Keratinocyte (primary cell): ENCODE results near the gene TPRA1. TPM values are rescaled to one million over a fixed set of nuclear protein-coding genes. Genes with fewer than 3 reads are reported as not detected.

Experiments used
- DNase-seq: peaks from one replicate; pipeline ENCODE4 v3.0.0-alpha.2; 2011; ENCODE audit warnings: low read depth, missing footprints, low spot score
- FAIRE-seq: peaks from 2 replicates; lab custom pipeline; 2011; peaks lifted over from hg19 to GRCh38; lab: Jason Lieb, UNC
- H2AFZ ChIP-seq: 2 replicates; pipeline ENCODE4 v1.6.0; 2012; ENCODE audit warnings: low read length, control low read depth, inconsistent platforms; ENCODE audit not compliant: control insufficient read depth
- H3K27ac ChIP-seq: 2 replicates; pipeline ENCODE4 v1.5.1; 2011; ENCODE audit warnings: low read length; ENCODE audit not compliant: control insufficient read depth, insufficient read depth
- H3K27me3 ChIP-seq: 3 replicates; pipeline ENCODE4 v1.6.0; 2011; ENCODE audit warnings: low read length; ENCODE audit not compliant: control insufficient read depth, insufficient read depth; ENCODE audit errors: extremely low read depth
- H3K36me3 ChIP-seq, 2 experiments: 2 replicates in 1 of 2; 3 replicates in 1 of 2; pipeline ENCODE4 v1.5.1; 2011; ENCODE audit warnings: low read length in 2 of 2, mild to moderate bottlenecking in 1 of 2; ENCODE audit not compliant: control insufficient read depth in 2 of 2, insufficient read depth in 2 of 2; ENCODE audit errors: extremely low read depth in 1 of 2
- H3K4me1 ChIP-seq: 3 replicates; pipeline ENCODE4 v1.5.1; 2011; ENCODE audit warnings: low read length; ENCODE audit not compliant: control insufficient read depth, insufficient read depth; ENCODE audit errors: extremely low read depth
- H3K4me2 ChIP-seq: 3 replicates; pipeline ENCODE4 v1.6.0; 2011; ENCODE audit warnings: low read depth, low read length; ENCODE audit not compliant: control insufficient read depth, insufficient read depth; ENCODE audit errors: extremely low read depth
- H3K4me3 ChIP-seq, 3 experiments: fragments of 200-600 bp in 1 of 3; sonication (generic) in 1 of 3; 2 replicates in 2 of 3; 3 replicates in 1 of 3; pipeline ENCODE4 v1.5.1; 2011 to 2016; ENCODE audit warnings: low read length in 3 of 3, mild to moderate bottlenecking in 3 of 3, control low read depth in 2 of 3, inconsistent platforms in 1 of 3, low read depth in 1 of 3, mixed read lengths in 1 of 3, mixed run types in 1 of 3, moderate library complexity in 1 of 3; ENCODE audit not compliant: control insufficient read depth in 2 of 3, insufficient read depth in 2 of 3; ENCODE audit errors: extremely low read depth in 1 of 3
- H3K79me2 ChIP-seq: 2 replicates; pipeline ENCODE4 v1.6.0; 2012; ENCODE audit warnings: low read length; ENCODE audit not compliant: control insufficient read depth, insufficient read depth
- H3K9ac ChIP-seq: 3 replicates; pipeline ENCODE4 v1.6.0; 2011; ENCODE audit warnings: low read length; ENCODE audit not compliant: control insufficient read depth, insufficient read depth; ENCODE audit errors: extremely low read depth
- H3K9me1 ChIP-seq: 3 replicates; pipeline ENCODE4 v1.6.0; 2011; ENCODE audit warnings: low read length; ENCODE audit not compliant: control insufficient read depth, insufficient read depth; ENCODE audit errors: extremely low read depth
- H3K9me3 ChIP-seq: 2 replicates; pipeline ENCODE4 v1.5.1; 2012; ENCODE audit warnings: low read depth, low read length; ENCODE audit not compliant: control insufficient read depth
- H4K20me1 ChIP-seq: 3 replicates; pipeline ENCODE4 v1.6.0; 2011; ENCODE audit warnings: low read length; ENCODE audit not compliant: control insufficient read depth, insufficient read depth; ENCODE audit errors: extremely low read depth
- CTCF ChIP-seq, 3 experiments: IDR thresholded peaks in 1 of 3; conservative IDR thresholded peaks in 1 of 3; optimal IDR thresholded peaks in 1 of 3; 2 replicates in 2 of 3; 3 replicates in 1 of 3; pipeline versions ENCODE3 to v1.5.1; 2011; ENCODE audit warnings: low read length in 3 of 3, mild to moderate bottlenecking in 3 of 3, moderate library complexity in 2 of 3, control low read depth in 1 of 3, inconsistent platforms in 1 of 3; ENCODE audit not compliant: insufficient read depth in 2 of 3; ENCODE audit errors: extremely low read depth in 1 of 3
- EZH2 ChIP-seq: IDR thresholded peaks from one replicate; pipeline ENCODE4 v1.6.1; 2012; ENCODE audit warnings: inconsistent platforms, mild to moderate bottlenecking, low read length, moderate library complexity
- dilution Hi-C: fragments of 300-500 bp; cut with MboI; formaldehyde crosslinking; loops from one replicate; pipeline ENCODE4 v1.7.0; 2020; ENCODE audit warnings: low sequenced_read_pairs; ENCODE audit not compliant: extremely low pct_ligation_motif_present
- polyA plus RNA-seq, 5 experiments: library from polyadenylated mRNA; depleted of rRNA in 3 of 5; stranded (reverse) in 3 of 5; stranded (forward) in 1 of 5; unstranded in 1 of 5; fragments of >200 nt; gene quantifications; 1 replicate in 1 of 5; 2 replicates in 3 of 5; 3 replicates in 1 of 5; pipeline versions ENCODE4 v1.2.1 to v1.2.3, GENCODE V29; 2011 to 2012; ENCODE audit warnings: missing spikeins in 2 of 5, low read depth in 1 of 5, low replicate concordance in 1 of 5

Gene TPRA1
- polyA plus RNA-seq, 1 donor (not counting 4 experiments of a cell fraction or from before 2014, with no cell fraction given), result 22.2 TPM

DNA sequence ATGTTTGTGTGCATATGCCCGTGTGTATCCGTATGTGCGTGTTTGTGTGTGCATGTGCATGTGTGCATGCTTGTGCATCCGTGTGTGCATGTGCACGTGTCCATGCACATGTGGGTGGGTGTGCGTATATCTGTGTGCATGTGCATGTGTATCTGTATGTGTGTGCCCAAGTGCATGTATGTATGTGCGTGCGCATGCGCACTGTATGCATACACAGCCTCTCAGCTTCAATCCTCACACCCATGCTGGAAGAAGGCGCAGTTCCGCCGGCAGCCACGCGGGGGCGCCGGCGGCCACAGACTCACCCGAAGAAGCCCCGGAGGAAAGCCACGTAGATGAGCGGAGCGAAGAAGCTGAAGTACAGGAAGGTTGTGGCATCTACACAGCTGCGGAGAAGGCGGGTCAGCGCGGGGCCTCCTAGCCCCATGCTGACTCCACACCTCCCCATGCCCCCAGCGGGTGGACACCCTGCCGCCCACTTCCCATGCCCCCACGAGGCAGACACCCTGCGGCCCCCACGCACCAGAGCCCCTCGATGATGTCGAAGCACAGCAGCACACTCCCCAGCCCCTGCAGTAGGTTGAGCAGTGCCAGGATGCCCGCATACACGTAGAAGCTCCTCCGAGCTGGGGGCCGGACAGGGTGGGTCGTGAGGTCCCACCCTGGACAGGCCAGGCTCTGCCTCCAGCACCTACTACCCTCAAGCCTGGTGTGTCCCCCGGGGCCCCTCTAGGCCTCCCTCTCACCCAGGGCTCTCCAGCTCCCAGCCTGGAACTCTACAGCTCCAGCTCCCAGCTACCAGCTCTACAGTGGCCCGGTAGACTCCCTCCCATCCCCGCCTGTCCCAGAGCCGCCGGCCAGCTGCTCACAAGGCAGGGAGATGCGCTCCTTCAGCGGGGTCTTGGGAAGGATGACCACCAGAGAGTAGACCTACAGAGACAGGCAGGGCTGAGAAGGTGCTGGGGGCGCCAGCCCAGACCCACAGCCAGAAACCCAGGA is 15.4 kb downstream of the TPRA1 start:
- FAIRE-seq (peak; percentile 82), DNase-seq (peak; percentile 79)
- no peaks in the 10 kb centered on the region for H3K27me3 ChIP-seq
- H3K4me2 ChIP-seq, result no peak overlapping the region
- dilution Hi-C loops, result no loop called here
- no peak for TF ChIP-seq EZH2
- TF ChIP-seq CTCF (optimal IDR thresholded peaks at IDR 0.05 in 1 of 3, IDR thresholded peaks at IDR 0.05 in 1 of 3, conservative IDR thresholded peaks at IDR 0.05 in 1 of 3; ENCODE audit: extremely low read depth in 1 of 3, insufficient read depth in 2 of 3, low read length in 3 of 3), result peak in 2 of 3 experiments; percentile 99 to 100
- H3K4me3 ChIP-seq, result no peak overlapping the region
- H3K27ac ChIP-seq, result no peak overlapping the region
- H3K36me3 ChIP-seq, result peaks cover 40 to 52% of the 10 kb centered on the region in 2 experiments
- H4K20me1 ChIP-seq, result peaks cover 12% of the 10 kb centered on the region
- H3K4me1 ChIP-seq, result no peaks in the 10 kb centered on the region
- no peak overlapping the region for H2AFZ ChIP-seq
- no peaks in the 10 kb centered on the region for H3K9me1 ChIP-seq
- H3K9me3 ChIP-seq, result no peaks in the 10 kb centered on the region
- H3K9ac ChIP-seq, result no peak overlapping the region
- peaks cover 8% of the 10 kb centered on the region for H3K79me2 ChIP-seq

DNA sequence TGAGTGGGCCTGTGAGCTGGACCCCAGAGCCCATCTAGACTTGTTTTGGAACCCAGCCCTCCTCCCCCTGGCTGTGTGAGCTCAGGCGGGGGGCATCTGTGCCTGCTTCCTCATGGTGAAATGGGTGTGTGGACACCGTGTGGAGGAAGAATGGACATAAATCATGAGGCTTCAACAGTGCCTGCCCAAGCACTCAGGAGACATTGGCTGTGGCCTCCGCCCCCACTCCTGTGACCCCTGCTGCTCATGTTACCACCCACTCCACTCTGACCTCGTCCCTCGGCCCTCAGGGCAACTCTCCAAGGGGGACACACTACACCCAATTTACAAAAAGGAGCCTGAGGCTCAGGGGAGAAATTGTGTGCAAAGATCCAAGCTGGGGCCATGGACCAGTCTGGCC is 16.6 kb downstream of the TPRA1 start:
- H3K4me2 ChIP-seq, result no peak overlapping the region
- TF ChIP-seq EZH2, result no peak
- TF ChIP-seq CTCF (optimal IDR thresholded peaks at IDR 0.05 in 1 of 3, IDR thresholded peaks at IDR 0.05 in 1 of 3, conservative IDR thresholded peaks at IDR 0.05 in 1 of 3; ENCODE audit: extremely low read depth in 1 of 3, insufficient read depth in 2 of 3, low read length in 3 of 3), result no peak
- H3K27ac ChIP-seq, result no peak overlapping the region
- H3K27me3 ChIP-seq, result no peaks in the 10 kb centered on the region
- FAIRE-seq (no peak), DNase-seq (no peak)
- H4K20me1 ChIP-seq, result peaks cover 10% of the 10 kb centered on the region
- no peak overlapping the region for H3K9ac ChIP-seq
- dilution Hi-C loops, result no loop called here
- H3K79me2 ChIP-seq, result peaks cover 2% of the 10 kb centered on the region
- H3K4me1 ChIP-seq, result no peaks in the 10 kb centered on the region
- H3K36me3 ChIP-seq, result peaks cover 32 to 43% of the 10 kb centered on the region in 2 experiments
- no peak overlapping the region for H3K4me3 ChIP-seq
- H2AFZ ChIP-seq, result no peak overlapping the region
- no peaks in the 10 kb centered on the region for H3K9me1 ChIP-seq
- no peaks in the 10 kb centered on the region for H3K9me3 ChIP-seq
